CD4-positive, alpha-beta memory T cell (primary cell): ENCODE data around the gene FBXW12. TPM values are rescaled to one million over a fixed set of nuclear protein-coding genes. Genes with fewer than 3 reads are reported as not detected.

Source experiments
- CTCF ChIA-PET: fragments of 350-600 bp; sonication (Branson Sonifier 250); formaldehyde crosslinking; loops from one replicate; lab custom pipeline; 2021; ENCODE audit warnings: inconsistent platforms; ENCODE audit not compliant: partially characterized antibody; lab: Charles Lee
- POLR2A ChIA-PET: fragments of 350-600 bp; sonication (Branson Sonifier 250); formaldehyde crosslinking; loops from one replicate; lab custom pipeline; 2021; ENCODE audit not compliant: partially characterized antibody; lab: Charles Lee
- DNase-seq, 5 donors: peaks; one replicate each; pipeline versions ENCODE4 v3.0.0 to v3.0.0-alpha.2; 2020 to 2022; ENCODE audit warnings: mixed read lengths in 1 of 5
- H3K27ac ChIP-seq: one replicate; pipeline ENCODE4 v1.7.0; 2013; ENCODE audit warnings: low read depth, low read length
- H3K27me3 ChIP-seq: 2 replicates; pipeline ENCODE4 v1.7.0; 2013; ENCODE audit warnings: mild to moderate bottlenecking, low read length, moderate library complexity; ENCODE audit not compliant: insufficient read depth
- H3K36me3 ChIP-seq: 2 replicates; pipeline ENCODE4 v1.7.0; 2013; ENCODE audit warnings: mild to moderate bottlenecking, low read length, moderate library complexity; ENCODE audit not compliant: insufficient read depth
- H3K4me1 ChIP-seq: 2 replicates; pipeline ENCODE4 v1.7.0; 2013; ENCODE audit warnings: mild to moderate bottlenecking, low read length, moderate library complexity; ENCODE audit not compliant: insufficient read depth
- H3K4me3 ChIP-seq, 2 donors: one replicate each; pipeline ENCODE4 v1.7.0; 2013; ENCODE audit warnings: low read length in 2 of 2, mild to moderate bottlenecking in 1 of 2
- H3K9me3 ChIP-seq, 2 donors: one replicate each; pipeline ENCODE4 v1.7.0; 2013; ENCODE audit warnings: low read length in 2 of 2, control low read depth in 1 of 2; ENCODE audit not compliant: control insufficient read depth in 1 of 2
- H3K27ac Mint-ChIP-seq, 7 donors: one replicate each; pipeline ENCODE4 v1.8.0; 2020 to 2021; ENCODE audit warnings: mixed read lengths in 7 of 7, mild to moderate bottlenecking in 6 of 7, inconsistent platforms in 3 of 7, moderate library complexity in 3 of 7
- H3K27me3 Mint-ChIP-seq, 2 donors: one replicate each; pipeline ENCODE4 v1.8.0; 2020 to 2021; ENCODE audit warnings: mixed read lengths in 2 of 2
- H3K36me3 Mint-ChIP-seq, 2 donors: one replicate each; pipeline ENCODE4 v1.8.0; 2020 to 2021; ENCODE audit warnings: mixed read lengths in 2 of 2, inconsistent platforms in 1 of 2, mild to moderate bottlenecking in 1 of 2
- H3K4me1 Mint-ChIP-seq, 4 donors: one replicate each; pipeline ENCODE4 v1.8.0; 2020 to 2021; ENCODE audit warnings: mixed read lengths in 4 of 4, mild to moderate bottlenecking in 1 of 4
- H3K4me3 Mint-ChIP-seq, 8 donors: one replicate each; pipeline ENCODE4 v1.8.0; 2020 to 2021; ENCODE audit warnings: mixed read lengths in 8 of 8, mild to moderate bottlenecking in 7 of 8, moderate library complexity in 6 of 8, inconsistent platforms in 3 of 8
- H3K9me3 Mint-ChIP-seq, 8 donors: one replicate each; pipeline ENCODE4 v1.8.0; 2020 to 2021; ENCODE audit warnings: mixed read lengths in 8 of 8, mild to moderate bottlenecking in 5 of 8, inconsistent platforms in 3 of 8, moderate library complexity in 1 of 8
- intact Hi-C: fragments of 100-400 bp; cut with micrococcal nuclease; formaldehyde crosslinking; loops from one replicate; pipeline ENCODE4 v1.15.1; 2023
- polyA plus RNA-seq, 2 donors: library from polyadenylated mRNA; unstranded; fragments of 300-500 nt; fragmentation: Illumina TruSeq; gene quantifications; one replicate each; pipeline ENCODE4 v1.2.3, GENCODE V29; 2021
- total RNA-seq, 2 experiments: library from RNA; stranded (reverse); gene quantifications; one replicate each; pipeline ENCODE4 v1.2.3, GENCODE V29; 2021

The FBXW12 gene
- total and polyA plus RNA-seq, 4 experiments from 2014 or later = not detected

DNA sequence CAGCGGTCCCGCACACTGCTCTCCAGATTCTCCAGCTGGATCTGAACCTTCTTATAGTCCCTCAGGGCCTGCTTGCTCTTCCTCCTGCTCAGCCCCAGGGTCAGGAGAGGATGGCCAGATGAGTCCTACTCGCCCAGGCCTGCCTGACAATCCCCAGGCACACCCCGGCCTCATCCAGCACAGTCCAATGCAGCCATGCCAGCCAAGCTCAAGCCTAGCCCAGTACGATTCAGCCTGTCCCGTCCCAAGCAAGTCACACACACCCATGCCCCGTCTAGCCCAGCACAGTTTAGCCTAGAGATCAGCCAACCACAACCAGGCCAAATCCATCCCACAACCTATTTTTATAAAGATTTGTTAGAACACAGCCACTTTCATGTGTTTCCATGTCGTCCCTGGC is 41.1 kb downstream of the FBXW12 start:
- H3K4me3 Mint-ChIP-seq = no peak overlapping the region
- peak overlapping the region in 2 of 7 donors; percentile 14 to 48 for H3K27ac Mint-ChIP-seq

DNA sequence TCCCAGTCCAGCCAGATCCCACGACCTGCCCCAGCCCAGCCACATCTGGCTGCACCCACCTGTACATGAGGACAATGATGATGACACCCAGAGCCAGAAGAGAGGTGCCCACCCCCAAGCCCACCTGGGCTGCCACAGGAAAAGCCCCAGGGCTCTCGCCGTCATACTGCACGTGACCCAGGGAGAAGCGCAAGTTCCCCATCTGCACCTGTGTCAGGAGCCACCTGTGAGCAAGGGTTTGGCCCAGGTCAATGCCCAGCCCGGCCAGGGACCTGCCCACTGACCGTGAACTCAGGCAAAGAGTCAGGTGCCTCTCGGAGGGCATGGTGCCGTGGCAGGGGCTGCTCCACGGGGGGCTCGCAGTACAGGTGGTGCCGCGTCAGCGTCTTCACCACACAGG is 41.6 kb downstream of the FBXW12 start:
- no peak for DNase-seq
- Mint-ChIP-seq H3K4me3 (no peak overlapping the region), H3K27ac (peak overlapping the region in 1 of 7 donors; percentile 58), H3K36me3 (no peaks in the 10 kb centered on the region), H3K27me3 (no peaks in the 10 kb centered on the region), H3K4me1 (no peaks in the 10 kb centered on the region), H3K9me3 (peaks cover 0 to 1% (median 0%) of the 10 kb centered on the region in 8 donors)
- H3K4me1 ChIP-seq = no peaks in the 10 kb centered on the region
- H3K27ac ChIP-seq = no peak overlapping the region
- CTCF ChIA-PET = interaction anchor here (1.5 to 2.7 kb wide), 2 partner anchors 22 to 23 kb away, joined by 7 to 15 read pairs; no protein-coding TSS in a partner anchor
- H3K27me3 ChIP-seq = no peaks in the 10 kb centered on the region
- H3K36me3 ChIP-seq = no peaks in the 10 kb centered on the region
- no peaks in the 10 kb centered on the region for H3K9me3 ChIP-seq
- POLR2A ChIA-PET = no interaction called here
- no peak overlapping the region for H3K4me3 ChIP-seq
- intact Hi-C loops = no loop called here

More for the DNA sequence above, 41.1 kb downstream of the FBXW12 start:
- Mint-ChIP-seq H3K36me3 (no peaks in the 10 kb centered on the region), H3K4me1 (no peaks in the 10 kb centered on the region), H3K9me3 (peaks cover 0 to 1% (median 0%) of the 10 kb centered on the region in 8 donors), H3K27me3 (no peaks in the 10 kb centered on the region)
- H3K27ac ChIP-seq = no peak overlapping the region
- H3K4me1 ChIP-seq = no peaks in the 10 kb centered on the region
- no peaks in the 10 kb centered on the region for H3K36me3 ChIP-seq
- intact Hi-C loops = no loop called here
- H3K9me3 ChIP-seq = no peaks in the 10 kb centered on the region
- DNase-seq = no peak
- CTCF ChIA-PET = interaction anchor here (0.9 to 1.5 kb wide), 2 partner anchors 12 to 23 kb away, joined by 6 to 7 read pairs; no protein-coding TSS in a partner anchor
- H3K27me3 ChIP-seq = no peaks in the 10 kb centered on the region
- POLR2A ChIA-PET = no interaction called here
- H3K4me3 ChIP-seq = no peak overlapping the region

DNA sequence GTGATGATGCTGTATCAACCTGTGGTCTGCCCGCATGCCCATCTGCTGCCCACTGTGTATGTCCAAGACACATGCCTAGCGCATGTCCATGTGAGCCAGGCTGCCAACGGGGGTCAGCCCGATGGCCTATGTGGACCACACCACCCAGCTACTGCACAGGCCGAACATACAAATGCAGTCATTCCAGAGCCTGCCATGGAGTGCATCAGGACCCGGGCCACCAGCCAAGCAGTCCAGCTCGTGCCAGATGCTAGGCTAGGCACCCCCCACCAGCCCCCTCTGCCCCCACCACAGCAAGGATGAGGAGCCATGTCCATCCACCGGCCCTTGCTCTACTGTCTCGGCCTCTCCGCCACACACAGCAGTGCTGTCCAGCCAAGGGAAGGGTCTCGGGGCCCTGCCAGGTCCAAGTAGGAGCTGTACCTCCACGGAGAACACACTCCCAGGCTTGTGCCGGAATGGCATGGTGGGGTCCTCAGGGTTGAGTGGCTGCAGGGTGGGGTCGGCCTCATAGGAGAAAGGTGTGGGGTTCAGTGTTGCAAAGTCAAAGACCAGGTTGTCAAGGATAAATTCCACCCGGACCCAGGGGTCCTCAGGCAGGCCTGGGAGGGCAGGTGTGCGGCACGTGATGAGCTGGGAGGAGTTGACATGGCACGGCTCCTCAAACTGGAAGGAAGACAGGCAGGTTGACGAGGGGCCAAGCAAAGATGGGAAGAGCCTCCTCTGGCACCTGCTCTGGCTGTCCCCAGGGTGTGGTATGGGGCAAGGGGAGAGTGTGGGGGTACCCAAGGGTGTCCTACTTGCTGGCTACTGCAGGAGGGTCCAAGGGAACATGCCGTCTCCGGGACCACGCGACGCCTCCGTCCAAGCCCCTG is 42.6 kb downstream of the FBXW12 start:
- Histone ChIP-seq H3K27ac (no peak overlapping the region), H3K4me3 (no peak overlapping the region), H3K36me3 (no peaks in the 10 kb centered on the region), H3K27me3 (no peaks in the 10 kb centered on the region), H3K9me3 (no peaks in the 10 kb centered on the region), H3K4me1 (no peaks in the 10 kb centered on the region)
- ChIA-PET CTCF (interaction anchor here (1.4 to 2.9 kb wide), 3 partner anchors 14 to 93 kb away, joined by 3 to 15 read pairs (median 12); no protein-coding TSS in a partner anchor), POLR2A (no interaction called here)
- no peak for DNase-seq
- no peaks in the 10 kb centered on the region for H3K36me3 Mint-ChIP-seq
- H3K27me3 Mint-ChIP-seq = no peaks in the 10 kb centered on the region
- no peaks in the 10 kb centered on the region for H3K4me1 Mint-ChIP-seq
- H3K27ac Mint-ChIP-seq = no peak overlapping the region
- peaks cover 0 to 1% (median 0%) of the 10 kb centered on the region in 8 donors for H3K9me3 Mint-ChIP-seq
- H3K4me3 Mint-ChIP-seq = no peak overlapping the region
- intact Hi-C loops = no loop called here

DNA sequence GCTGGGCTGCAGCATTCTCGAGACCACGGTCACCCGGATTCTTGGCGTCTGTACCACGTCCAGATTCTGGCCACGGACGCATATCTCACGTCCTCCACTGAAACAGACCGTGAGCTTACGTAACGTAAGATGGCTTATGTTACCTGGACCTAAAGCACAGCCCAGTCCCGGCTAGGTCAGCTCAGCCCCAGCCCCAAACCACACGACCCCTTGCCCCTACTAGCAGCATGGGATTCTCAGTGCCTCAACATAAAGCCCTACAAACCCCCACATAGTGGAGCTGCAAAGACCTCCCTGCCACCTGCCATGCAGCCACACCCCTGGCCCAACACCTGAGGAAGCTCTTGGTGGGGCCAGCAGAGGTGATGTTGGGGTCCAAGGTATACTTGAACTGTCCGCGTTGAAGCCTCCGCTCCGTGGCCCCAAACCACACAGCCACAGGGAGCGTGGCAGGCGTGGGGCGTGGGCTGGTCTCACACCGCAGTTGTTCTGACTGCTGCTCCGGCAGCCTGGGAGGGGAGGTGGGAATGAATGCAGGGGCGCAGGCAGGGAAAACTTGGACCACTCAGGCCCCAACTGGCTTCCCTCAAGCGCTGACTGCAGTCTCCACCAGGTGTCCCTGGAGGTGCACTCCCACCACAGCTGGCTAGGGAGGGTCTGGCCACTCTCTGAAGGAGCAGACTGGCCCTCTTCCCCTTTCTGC is 43.4 kb downstream of the FBXW12 start:
- Histone ChIP-seq H3K4me3 (no peak overlapping the region), H3K27me3 (no peaks in the 10 kb centered on the region), H3K4me1 (no peaks in the 10 kb centered on the region), H3K27ac (no peak overlapping the region), H3K36me3 (no peaks in the 10 kb centered on the region), H3K9me3 (no peaks in the 10 kb centered on the region)
- H3K27me3 Mint-ChIP-seq = no peaks in the 10 kb centered on the region
- DNase-seq = no peak
- H3K27ac Mint-ChIP-seq = no peak overlapping the region
- H3K4me1 Mint-ChIP-seq = no peaks in the 10 kb centered on the region
- CTCF ChIA-PET = interaction anchor here (1.4 to 2.9 kb wide), 3 partner anchors 14 to 92 kb away, joined by 3 to 15 read pairs (median 12); no protein-coding TSS in a partner anchor
- H3K9me3 Mint-ChIP-seq = peaks cover 0 to 1% (median 0%) of the 10 kb centered on the region in 8 donors
- H3K4me3 Mint-ChIP-seq = no peak overlapping the region
- POLR2A ChIA-PET = no interaction called here
- H3K36me3 Mint-ChIP-seq = no peaks in the 10 kb centered on the region
- intact Hi-C loops = no loop called here

DNA sequence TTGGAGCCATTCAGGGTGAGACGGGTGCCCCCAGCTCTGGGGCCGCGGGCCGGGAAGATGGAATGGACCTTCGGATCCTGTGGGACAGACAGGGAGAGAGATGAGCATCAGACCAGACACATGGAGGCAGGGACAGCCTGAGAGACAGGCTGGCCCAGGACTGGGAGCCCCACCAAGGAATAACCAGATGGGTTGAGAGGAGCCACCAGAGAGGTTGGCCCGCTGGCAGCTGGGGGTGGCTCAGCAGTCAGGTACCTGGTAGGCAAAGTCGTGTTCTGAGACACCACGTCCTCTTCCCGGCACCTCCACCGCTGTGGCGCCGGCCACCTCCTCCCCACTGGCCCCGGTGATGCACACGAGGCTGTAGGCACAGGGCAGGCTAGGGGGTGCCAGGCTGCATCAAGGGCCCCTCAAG is 44.1 kb downstream of the FBXW12 start:
- Histone ChIP-seq H3K4me3 (no peak overlapping the region), H3K27me3 (no peaks in the 10 kb centered on the region), H3K36me3 (no peaks in the 10 kb centered on the region), H3K4me1 (no peaks in the 10 kb centered on the region), H3K27ac (no peak overlapping the region), H3K9me3 (no peaks in the 10 kb centered on the region)
- DNase-seq = no peak
- ChIA-PET POLR2A (no interaction called here), CTCF (interaction anchor here (2.7 to 2.9 kb wide), 2 partner anchors 15 to 20 kb away, joined by 12 to 15 read pairs; no protein-coding TSS in a partner anchor)
- Mint-ChIP-seq H3K36me3 (no peaks in the 10 kb centered on the region), H3K27ac (no peak overlapping the region), H3K27me3 (no peaks in the 10 kb centered on the region), H3K9me3 (peaks cover 0 to 1% (median 0%) of the 10 kb centered on the region in 8 donors), H3K4me1 (no peaks in the 10 kb centered on the region), H3K4me3 (no peak overlapping the region)
- intact Hi-C loops = no loop called here

DNA sequence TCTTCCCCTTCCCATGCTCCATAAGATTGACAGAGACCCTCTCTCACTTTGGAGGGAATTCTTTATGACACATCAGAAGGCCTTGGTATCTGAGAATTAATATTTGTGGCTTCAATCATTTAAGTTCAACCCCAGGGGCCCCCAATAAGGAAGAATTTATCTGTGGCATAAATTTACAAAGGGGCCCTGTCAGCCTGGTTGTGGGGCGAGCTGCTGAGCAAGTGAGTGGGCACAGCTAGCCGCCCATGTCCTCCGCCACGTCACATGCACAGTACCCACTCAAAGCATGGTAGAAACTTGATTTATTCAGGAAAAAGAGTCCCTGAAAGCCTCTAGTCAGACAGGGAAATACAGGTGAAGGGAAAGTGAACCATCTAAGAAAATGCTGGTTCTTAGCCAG is 44.5 kb downstream of the FBXW12 start:
- Mint-ChIP-seq H3K4me3 (no peak overlapping the region), H3K27me3 (no peaks in the 10 kb centered on the region), H3K4me1 (no peaks in the 10 kb centered on the region), H3K27ac (no peak overlapping the region), H3K9me3 (peaks cover 0 to 1% (median 0%) of the 10 kb centered on the region in 8 donors), H3K36me3 (no peaks in the 10 kb centered on the region)
- Histone ChIP-seq H3K4me3 (no peak overlapping the region), H3K36me3 (no peaks in the 10 kb centered on the region), H3K4me1 (no peaks in the 10 kb centered on the region), H3K27ac (no peak overlapping the region), H3K9me3 (no peaks in the 10 kb centered on the region), H3K27me3 (no peaks in the 10 kb centered on the region)
- ChIA-PET POLR2A (no interaction called here), CTCF (interaction anchor here (1.2 to 2.9 kb wide), 2 partner anchors 16 to 20 kb away, joined by 4 to 12 read pairs; no protein-coding TSS in a partner anchor)
- intact Hi-C loops = no loop called here
- DNase-seq = no peak
